ENCODE measurements around the gene JCAD. TPM values are rescaled to one million over a fixed set of nuclear protein-coding genes. Genes with fewer than 3 reads are reported as not detected.

The JCAD gene
- total and polyA plus RNA-seq, 2 of the 8 experiments (the other 6 are each of a cell fraction or from before 2014, with no cell fraction given): 0.56 to 5.2 TPM

DNA sequence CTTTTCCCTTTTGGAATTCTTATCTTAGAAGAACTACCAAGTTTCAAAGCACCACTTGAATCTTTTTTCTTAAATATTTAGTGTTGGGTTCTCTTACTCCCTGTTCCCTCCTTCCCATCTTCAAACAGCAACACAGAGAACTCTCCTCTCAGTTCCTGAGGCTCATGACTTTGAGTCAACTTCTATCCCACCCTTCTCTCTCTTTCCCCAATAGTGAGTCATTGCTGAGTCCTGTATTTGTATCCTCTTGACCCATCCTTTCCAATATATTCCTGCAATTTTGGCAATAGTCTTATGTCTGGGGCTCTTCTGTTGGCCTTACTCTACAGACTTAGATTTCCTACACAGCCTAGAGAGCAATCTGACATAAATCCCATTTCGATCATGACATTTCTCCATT is 20.8 kb upstream of the JCAD start:
- H4K8ac ChIP-seq (ENCODE audit: extremely low read depth, insufficient read depth, low read length): no peak overlapping the region
- no peak overlapping the region for H2BK15ac ChIP-seq (ENCODE audit: low read length)
- no peak overlapping the region for H2AFZ ChIP-seq (ENCODE audit: low read length)
- H3K9ac ChIP-seq (replicated peaks in 1 of 4; ENCODE audit: extremely low read depth in 1 of 4, low read depth in 3 of 4, low read length in 3 of 4): no peak overlapping the region
- TF ChIP-seq EGR1 (IDR thresholded peaks at IDR 0.05; ENCODE audit: borderline replicate concordance, low read depth, low read length): no peak
- TF ChIP-seq CBX8 (IDR thresholded peaks at IDR 0.05; ENCODE audit: borderline replicate concordance, low read depth, low read length): no peak
- TF ChIP-seq KDM4A (IDR thresholded peaks at IDR 0.05; ENCODE audit: low read depth, low read length, severe bottlenecking): no peak
- TF ChIP-seq RBBP5 (IDR thresholded peaks at IDR 0.05; ENCODE audit: borderline replicate concordance, low read depth, low read length): no peak
- no peak for TF ChIP-seq SP1 (IDR thresholded peaks at IDR 0.05; ENCODE audit: low read depth, low read length)
- TF ChIP-seq TEAD4 (IDR thresholded peaks at IDR 0.05; ENCODE audit: low read depth, low read length): no peak
- TF ChIP-seq YY1 (IDR thresholded peaks at IDR 0.05; ENCODE audit: low read depth, low read length): no peak
- TF ChIP-seq SP2 (IDR thresholded peaks at IDR 0.05; ENCODE audit: low read length): no peak
- TF ChIP-seq HDAC6 (IDR thresholded peaks at IDR 0.05; ENCODE audit: low read depth, low read length): no peak
- TF ChIP-seq GTF2F1 (IDR thresholded peaks at IDR 0.05; ENCODE audit: borderline replicate concordance, low read depth, low read length): no peak
- TF ChIP-seq CBX5 (IDR thresholded peaks at IDR 0.05; ENCODE audit: low read depth, low read length): no peak
- no peak overlapping the region for H3K18ac ChIP-seq (ENCODE audit: extremely low read depth, low read length)
- ChIA-PET POLR2A (ENCODE audit: partially characterized antibody) (no interaction called here), CTCF (ENCODE audit: partially characterized antibody) (no interaction called here)
- H3K23me2 ChIP-seq (ENCODE audit: low read depth, low read length): no peaks in the 10 kb centered on the region
- H2BK120ac ChIP-seq (replicated peaks; ENCODE audit: low read depth, low read length): no peak overlapping the region
- H3K4me1 ChIP-seq (replicated peaks in 1 of 4; ENCODE audit: control insufficient read depth in 3 of 4, insufficient read depth in 4 of 4, low read length in 3 of 4): peaks cover 0 to 4% (median 0%) of the 10 kb centered on the region in 4 experiments; a peak in 1 of 7 replicates
- no peak for DNase-seq (ENCODE audit: low read depth in 1 of 2, low spot score in 2 of 2)
- H3K4me2 ChIP-seq (ENCODE audit: insufficient read depth in 1 of 2, low read depth in 2 of 2, low read length in 2 of 2): no peak overlapping the region
- H4K20me1 ChIP-seq (replicated peaks in 1 of 2; ENCODE audit: control insufficient read depth in 1 of 2, insufficient read depth in 2 of 2, low read length in 2 of 2): no peaks in the 10 kb centered on the region
- no peak for FAIRE-seq
- H3K27me3 ChIP-seq (replicated peaks in 1 of 4; ENCODE audit: control insufficient read depth in 3 of 4, extremely low read depth in 1 of 4, insufficient read depth in 3 of 4, low read length in 3 of 4): no peaks in the 10 kb centered on the region
- 100% methylated on average over 1 of the region's 1 CpG; no CpG with 5 or more reads in 1 of the 2 experiments for WGBS, 2 experiments (ENCODE audit: extremely low coverage in 1 of 2, insufficient coverage in 1 of 2, insufficient read length in 1 of 2, insufficient replicate concordance in 2 of 2, low coverage in 1 of 2, low lambda C conversion rate in 2 of 2, missing lambda C conversion rate in 1 of 2)
- H3K36me3 ChIP-seq (ENCODE audit: control insufficient read depth in 2 of 4, insufficient read depth in 4 of 4, low read length in 3 of 4): no peaks in the 10 kb centered on the region
- H3K4me3 ChIP-seq (ENCODE audit: extremely low read depth in 1 of 4, insufficient read depth in 2 of 4, low read depth in 3 of 4, low read length in 4 of 4): no peak overlapping the region
- H2BK12ac ChIP-seq (ENCODE audit: low read depth, low read length): no peak overlapping the region
- no peak overlapping the region for H2AK5ac ChIP-seq (ENCODE audit: low read depth, low read length)
- no peak overlapping the region for H4K91ac ChIP-seq (replicated peaks; ENCODE audit: insufficient read length, low read length)
- H3K23ac ChIP-seq (ENCODE audit: insufficient read length): no peak overlapping the region
- no peak overlapping the region for H2BK5ac ChIP-seq (ENCODE audit: low read depth, low read length)
- no peak overlapping the region for H4K5ac ChIP-seq (ENCODE audit: insufficient read length, low read depth, low read length)
- H3K79me1 ChIP-seq (ENCODE audit: low read depth, low read length): no peaks in the 10 kb centered on the region
- no peak overlapping the region for H3K27ac ChIP-seq (ENCODE audit: low read depth, low read length)
- no peak overlapping the region for H2BK20ac ChIP-seq (ENCODE audit: low read length)
- no peaks in the 10 kb centered on the region for H3K9me3 ChIP-seq (ENCODE audit: insufficient read depth in 2 of 2, low read depth in 1 of 2, low read length in 1 of 2)
- H3K79me2 ChIP-seq (ENCODE audit: control insufficient read depth in 1 of 2, insufficient read depth in 2 of 2, low read length in 2 of 2): no peaks in the 10 kb centered on the region
- H3K4ac ChIP-seq (replicated peaks; ENCODE audit: insufficient read length, low read depth, low read length): no peak overlapping the region
- H3K14ac ChIP-seq (ENCODE audit: insufficient read length): no peak overlapping the region
- H3K56ac ChIP-seq (replicated peaks; ENCODE audit: insufficient read length, low read depth, low read length): no peak overlapping the region
